ENCODE results near the gene EHBP1. TPM values are rescaled to one million over a fixed set of nuclear protein-coding genes. Genes with fewer than 3 reads are reported as not detected.

EHBP1 gene
- total RNA-seq, 4 donors from 2014 or later = 42.9 to 116 (median 58.3) TPM

- Histone ChIP-seq H3K9me3 (no peaks in the 10 kb centered on the region), H3K36me3 (no peaks in the 10 kb centered on the region), H3K27me3 (no peaks in the 10 kb centered on the region), H3K4me1 (peaks cover 28% of the 10 kb centered on the region), H3K27ac (peak overlapping the region; percentile 60), H3K4me3 (no peak overlapping the region)
- 58% methylated on average over 1 of the region's 1 CpG for WGBS
- TF ChIP-seq POLR2A (IDR thresholded peaks at IDR 0.05) (no peak), EP300 (IDR thresholded peaks at IDR 0.05) (no peak), POLR2AphosphoS5 (IDR thresholded peaks at IDR 0.05) (no peak), CTCF (IDR thresholded peaks at IDR 0.05) (no peak)
- DNase-seq (ENCODE audit: low spot score in 2 of 2) = no peak
Observed at GRCh38 chr2:62665446-62665845, 40.1 kb upstream of the EHBP1 start.

- 76% methylated on average over 5 of the region's 5 CpGs for WGBS
- no peak for TF ChIP-seq POLR2A (IDR thresholded peaks at IDR 0.05)
- no peak for TF ChIP-seq CTCF (IDR thresholded peaks at IDR 0.05)
- no peak for TF ChIP-seq POLR2AphosphoS5 (IDR thresholded peaks at IDR 0.05)
- TF ChIP-seq EP300 (IDR thresholded peaks at IDR 0.05) = no peak
- no peak for DNase-seq (ENCODE audit: low spot score in 2 of 2)
- Histone ChIP-seq H3K27me3 (no peaks in the 10 kb centered on the region), H3K4me1 (peaks cover 7% of the 10 kb centered on the region), H3K9me3 (no peaks in the 10 kb centered on the region), H3K27ac (no peak overlapping the region), H3K4me3 (no peak overlapping the region), H3K36me3 (no peaks in the 10 kb centered on the region)
Observed at GRCh38 chr2:62669180-62669579, 36.3 kb upstream of the EHBP1 start.

GRCh38 chr2:62672601-62673000 is 32.9 kb upstream of the EHBP1 start:
- Histone ChIP-seq H3K4me3 (no peak overlapping the region), H3K27me3 (no peaks in the 10 kb centered on the region), H3K36me3 (no peaks in the 10 kb centered on the region), H3K9me3 (no peaks in the 10 kb centered on the region), H3K4me1 (no peaks in the 10 kb centered on the region), H3K27ac (no peak overlapping the region)
- WGBS = 58% methylated on average over 1 of the region's 1 CpG
- DNase-seq (ENCODE audit: low spot score in 2 of 2) = no peak
- TF ChIP-seq CTCF (IDR thresholded peaks at IDR 0.05) = no peak
- TF ChIP-seq EP300 (IDR thresholded peaks at IDR 0.05) = no peak
- TF ChIP-seq POLR2AphosphoS5 (IDR thresholded peaks at IDR 0.05) = no peak
- TF ChIP-seq POLR2A (IDR thresholded peaks at IDR 0.05) = no peak

- TF ChIP-seq EP300 (IDR thresholded peaks at IDR 0.05) = no peak
- no peak for TF ChIP-seq POLR2AphosphoS5 (IDR thresholded peaks at IDR 0.05)
- no peak for TF ChIP-seq CTCF (IDR thresholded peaks at IDR 0.05)
- TF ChIP-seq POLR2A (IDR thresholded peaks at IDR 0.05) = no peak
- DNase-seq (ENCODE audit: low spot score in 2 of 2) = no peak
- Histone ChIP-seq H3K4me3 (no peak overlapping the region), H3K27ac (no peak overlapping the region), H3K9me3 (no peaks in the 10 kb centered on the region), H3K27me3 (no peaks in the 10 kb centered on the region), H3K36me3 (no peaks in the 10 kb centered on the region), H3K4me1 (no peaks in the 10 kb centered on the region)
Observed at GRCh38 chr2:62675062-62675461, 30.5 kb upstream of the EHBP1 start.

GRCh38 chr2:62685256-62685655 is 20.3 kb upstream of the EHBP1 start:
- Histone ChIP-seq H3K4me1 (no peaks in the 10 kb centered on the region), H3K27ac (no peak overlapping the region), H3K27me3 (no peaks in the 10 kb centered on the region), H3K9me3 (no peaks in the 10 kb centered on the region), H3K36me3 (no peaks in the 10 kb centered on the region), H3K4me3 (no peak overlapping the region)
- no peak for DNase-seq (ENCODE audit: low spot score in 2 of 2)
- WGBS = 84% methylated on average over 2 of the region's 2 CpGs
- TF ChIP-seq POLR2AphosphoS5 (IDR thresholded peaks at IDR 0.05) (no peak), POLR2A (IDR thresholded peaks at IDR 0.05) (no peak), CTCF (IDR thresholded peaks at IDR 0.05) (no peak), EP300 (IDR thresholded peaks at IDR 0.05) (no peak)

Measured in suprapubic skin (tissue), 4 donors.